ENCODE measurements around the gene SYT15. TPM values are rescaled to one million over a fixed set of nuclear protein-coding genes. Genes with fewer than 3 reads are reported as not detected.

SYT15 gene
- total RNA-seq: 0.71 and 0.92 TPM in 2 replicates

DNA sequence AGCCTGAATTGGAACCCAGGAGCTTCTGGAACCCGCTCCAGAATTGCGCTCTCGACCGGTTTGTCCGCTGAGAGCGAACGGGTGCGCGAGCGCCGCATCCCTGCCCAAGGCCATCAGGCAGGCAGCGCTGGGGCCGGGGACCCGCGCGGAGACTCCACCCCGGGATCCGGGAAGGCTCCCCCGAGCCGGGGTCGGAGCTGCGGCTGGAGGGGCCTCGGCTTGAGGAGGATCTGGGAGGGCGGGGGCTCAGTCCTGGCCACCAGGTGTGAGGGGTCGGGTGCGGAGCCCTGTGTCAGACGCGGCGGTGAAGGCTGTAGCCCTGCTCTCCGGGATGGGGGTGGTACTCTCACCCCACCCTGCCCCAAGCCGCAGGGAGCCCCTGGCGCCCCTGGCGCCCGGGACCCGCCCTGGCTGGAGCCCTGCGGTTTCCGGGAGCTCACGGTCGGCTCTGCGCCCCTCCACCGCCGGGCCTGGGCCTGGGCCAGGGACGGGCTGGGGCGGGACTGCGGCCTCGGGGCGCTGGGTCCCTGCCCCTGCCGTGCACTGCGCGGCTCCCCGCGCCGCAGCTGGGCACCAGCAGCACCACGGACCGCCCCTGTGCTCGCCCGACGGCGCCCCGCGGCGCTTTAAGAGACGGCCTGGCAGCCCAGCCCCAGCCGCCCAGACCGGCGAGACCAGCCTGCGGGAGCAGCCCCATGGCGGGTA lies at the start of gene SYT15:
TSS of gene SYT15 (plus strand) at position 655 of the 705 bp plus-strand sequence. CDS start at position 696, 41 bp downstream.

DNA sequence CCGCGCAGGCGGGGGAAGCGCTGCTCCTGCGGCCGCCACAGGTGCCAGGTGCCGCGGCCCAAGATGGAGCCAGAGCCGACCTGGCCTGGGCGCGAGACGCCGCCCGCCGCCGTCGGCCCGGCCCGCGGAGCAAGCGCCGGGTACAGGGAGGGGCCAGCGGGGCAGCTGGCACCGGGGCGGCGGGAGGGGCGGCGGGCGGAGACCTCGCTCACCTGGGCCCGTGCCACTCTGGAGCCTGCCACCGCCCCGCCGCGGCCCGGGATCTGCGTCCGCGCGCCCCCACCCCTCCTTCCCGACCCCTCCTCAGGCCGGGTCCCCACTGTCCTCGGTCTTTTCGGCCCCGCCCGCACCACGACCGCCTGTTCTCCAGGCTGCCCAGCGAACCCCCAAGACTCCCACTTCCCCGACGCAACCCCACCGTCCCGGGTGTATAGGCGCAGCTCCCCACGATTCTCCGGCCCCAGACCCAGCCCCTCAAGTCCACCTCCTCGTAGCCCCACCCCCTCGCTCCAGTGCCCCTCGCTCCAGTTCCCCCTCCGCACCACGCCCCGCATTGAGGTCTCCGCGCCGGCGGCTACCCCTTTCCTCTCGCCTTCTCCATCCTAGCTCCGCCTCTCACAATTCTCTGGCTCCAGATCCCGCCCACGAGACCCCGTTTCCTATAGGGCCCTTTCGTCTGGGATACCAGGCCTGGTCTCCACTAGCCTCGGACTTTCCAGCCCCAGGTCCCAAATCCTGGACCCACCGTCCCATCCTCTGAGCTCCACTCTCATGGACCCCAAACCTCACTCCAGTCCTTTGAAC lies 22.2 kb upstream of the SYT15 start, which contains the start of gene GPRIN2:
TSS of gene GPRIN2 (minus strand) at position 144 of the 804 bp plus-strand sequence. CDS start 5,922 bp downstream, outside the sequence.

Other genes starting within 250 kb of the SYT15 start
- 0.43 TPM in 1 of 2 replicates, not detected in the other for gene ANXA8L1, start 203.4 kb upstream of the SYT15 start, total RNA-seq
- 0.71 and 1.1 TPM in 2 replicates for gene NPY4R, start 113.2 kb upstream of the SYT15 start, total RNA-seq
- gene GPRIN2, start 22.5 kb upstream of the SYT15 start, total RNA-seq: under 0.01 TPM in 2 replicates